HepG2 (cell line): ENCODE results near the gene LIN28B. TPM values are rescaled to one million over a fixed set of nuclear protein-coding genes. Genes with fewer than 3 reads are reported as not detected.
A peak's percentile ranks its signal among the peaks of the same experiment; 100 is the strongest.

Experiments
- ATAC-seq: fragments of 200-7000 bp; cut with Tn5 transposase; 3 replicates; pipeline ENCODE4 v1.9.1; 2020; ENCODE audit warnings: mild to moderate bottlenecking, moderate library complexity
- BruUV-seq: library from RNA; stranded (reverse); fragments of 400-500 nt; replicated peaks from 2 replicates; lab custom pipeline; 2021; lab: Mats Ljungman, UMichigan
- CTCF ChIA-PET: fragments of 300-600 bp; formaldehyde crosslinking; extraction: SDS; loops from one replicate; lab custom pipeline; 2021; ENCODE audit warnings: low total read pairs, inconsistent platforms, low intra/inter-chr PET ratio; lab: Yijun Ruan, JAX
- POLR2A ChIA-PET: fragments of 350-600 bp; sonication (Branson Sonifier 250); formaldehyde crosslinking; loops from one replicate; lab custom pipeline; 2020; ENCODE audit warnings: antibody characterized with exemption, inconsistent platforms; lab: Yijun Ruan, JAX
- DNase-seq: peaks from one replicate; pipeline ENCODE4 v3.0.0-alpha.2; 2015; ENCODE audit warnings: low spot score
- FAIRE-seq: peaks from 3 replicates; lab custom pipeline; 2011; peaks lifted over from hg19 to GRCh38; lab: Jason Lieb, UNC
- H2AFZ ChIP-seq: one replicate; pipeline ENCODE4 v1.6.1; 2011; ENCODE audit warnings: low read length, inconsistent platforms
- H3K27ac ChIP-seq: fragments of 300-600 bp; 3 replicates; pipeline ENCODE4 v1.8.0; 2011; ENCODE audit warnings: mixed run types, mild to moderate bottlenecking, mixed read lengths, low read length, inconsistent platforms; ENCODE audit not compliant: insufficient read depth; ENCODE audit errors: extremely low read length
- H3K27me3 ChIP-seq, 2 experiments: fragments of 200-600 bp in 1 of 2; 2 replicates in 1 of 2; 3 replicates in 1 of 2; pipeline versions ENCODE4 v1.6.0 to v1.8.0; 2011; ENCODE audit warnings: low read length in 2 of 2, mild to moderate bottlenecking in 2 of 2, moderate library complexity in 2 of 2, inconsistent platforms in 1 of 2; ENCODE audit not compliant: insufficient read depth in 2 of 2, control insufficient read depth in 1 of 2
- H3K36me3 ChIP-seq, 2 experiments: fragments of 200-600 bp in 1 of 2; replicated peaks in 1 of 2; 2 replicates in 1 of 2; 3 replicates in 1 of 2; pipeline versions ENCODE4 v1.5.1 to v1.8.0; 2011; ENCODE audit warnings: low read length in 2 of 2, inconsistent platforms in 1 of 2; ENCODE audit not compliant: insufficient read depth in 2 of 2, control insufficient read depth in 1 of 2
- H3K4me1 ChIP-seq: 2 replicates; pipeline ENCODE4 v1.5.1; 2012; ENCODE audit warnings: low read length, inconsistent platforms; ENCODE audit not compliant: insufficient read depth
- H3K4me2 ChIP-seq: 2 replicates; pipeline ENCODE4 v1.6.0; 2011; ENCODE audit warnings: low read depth, low read length, inconsistent platforms
- H3K4me3 ChIP-seq, 3 experiments: fragments of 200-600 bp in 1 of 3; sonication (generic), shearing (Covaris generic) in 1 of 3; replicated peaks in 1 of 3; 2 replicates each; pipeline ENCODE4 v1.5.1; 2011 to 2016; ENCODE audit warnings: low read length in 3 of 3, inconsistent platforms in 2 of 3, low read depth in 2 of 3, mild to moderate bottlenecking in 2 of 3, control low read depth in 1 of 3, mixed read lengths in 1 of 3; ENCODE audit not compliant: insufficient read depth in 1 of 3
- H3K79me2 ChIP-seq: one replicate; pipeline ENCODE4 v1.6.1; 2011; ENCODE audit warnings: low read length, inconsistent platforms; ENCODE audit not compliant: insufficient read depth
- H3K9ac ChIP-seq: 2 replicates; pipeline ENCODE4 v1.6.0; 2011; ENCODE audit warnings: mild to moderate bottlenecking, low read depth, low read length, inconsistent platforms; ENCODE audit not compliant: insufficient read depth
- H3K9me3 ChIP-seq: 2 replicates; pipeline ENCODE4 v1.5.1; 2012; ENCODE audit warnings: mild to moderate bottlenecking, low read length
- H4K20me1 ChIP-seq: 2 replicates; pipeline ENCODE4 v1.6.0; 2011; ENCODE audit warnings: inconsistent platforms, mild to moderate bottlenecking, low read length, moderate library complexity; ENCODE audit not compliant: insufficient read depth
- CTCF ChIP-seq: sonication (generic); formaldehyde crosslinking; IDR thresholded peaks from 2 replicates; pipeline ENCODE4 v1.5.0; 2020; ENCODE audit warnings: mild to moderate bottlenecking, missing genetic modification reagents, moderate library complexity
- GFI1 ChIP-seq: sonication (generic); formaldehyde crosslinking; IDR thresholded peaks from 2 replicates; pipeline ENCODE4 v1.5.0; 2020; ENCODE audit warnings: missing genetic modification reagents, mild to moderate bottlenecking, borderline replicate concordance
- JUN ChIP-seq: sonication (generic); formaldehyde crosslinking; IDR thresholded peaks from 2 replicates; pipeline ENCODE4 v1.4.0; 2020; ENCODE audit warnings: mild to moderate bottlenecking, missing genetic modification reagents
- NFE2L1 ChIP-seq: sonication (generic); formaldehyde crosslinking; IDR thresholded peaks from 2 replicates; pipeline ENCODE4 v1.4.0; 2020; ENCODE audit warnings: missing genetic modification reagents, mild to moderate bottlenecking, borderline replicate concordance
- ZNF510 ChIP-seq: sonication (generic); formaldehyde crosslinking; IDR thresholded peaks from 2 replicates; pipeline ENCODE4 v1.4.0; 2020; ENCODE audit warnings: low read depth, mild to moderate bottlenecking, missing genetic modification reagents
- WGBS: methylation state at CpG from one replicate; pipeline ENCODE4 v1.1.6; 2017; ENCODE audit warnings: low lambda C conversion rate; 5-methylcytosine and 5-hydroxymethylcytosine counted together
- in situ Hi-C: cut with HindIII; loops from 2 replicates; pipeline ENCODE4 v1.10.0; 2017; ENCODE audit warnings: low pct_unique_long_range_greater_than_20kb; ENCODE audit not compliant: extremely low pct_ligation_motif_present
- intact Hi-C: fragments of 100-400 bp; cut with micrococcal nuclease; formaldehyde crosslinking; loops from one replicate; pipeline ENCODE4 v1.10.0; 2022; ENCODE audit not compliant: unreplicated experiment
- polyA plus RNA-seq, 8 experiments: library from polyadenylated mRNA; depleted of rRNA in 3 of 8; stranded (reverse) in 7 of 8; unstranded in 1 of 8; fragments of >200 nt; fragmentation: Illumina TruSeq in 4 of 8; extraction: Trizol in 4 of 8; gene quantifications; 2 replicates each; pipeline versions ENCODE4 v1.2.1 to v1.2.3, GENCODE V29; 2011 to 2016; ENCODE audit warnings: low read depth in 4 of 8, missing spikeins in 1 of 8, mixed read lengths in 1 of 8; ENCODE audit not compliant: insufficient read depth in 1 of 8
- total RNA-seq, 5 experiments: library from RNA; depleted of rRNA; stranded (reverse); fragments of >200 nt; fragmentation: Illumina TruSeq; extraction: Trizol; gene quantifications; 2 replicates each; pipeline ENCODE4 v1.2.3, GENCODE V29; 2016; ENCODE audit warnings: low read depth in 1 of 5
- TF ChIP-seq, protein P1 (sequence below): sonication (generic); formaldehyde crosslinking; IDR thresholded peaks from 2 replicates; pipeline ENCODE4 v1.5.0; 2020; ENCODE audit warnings: mild to moderate bottlenecking, missing genetic modification reagents, borderline replicate concordance
- TF ChIP-seq, protein P2 (sequence below): sonication (generic); formaldehyde crosslinking; IDR thresholded peaks from 2 replicates; pipeline ENCODE4 v1.5.1; 2020; ENCODE audit warnings: missing genetic modification reagents, mild to moderate bottlenecking, borderline replicate concordance
- TF ChIP-seq, protein P3 (sequence below): IDR thresholded peaks from 2 replicates; pipeline ENCODE4 v1.6.1; 2016; ENCODE audit warnings: low read depth

Gene LIN28B
- total and polyA plus RNA-seq, 2 of the 13 experiments (the other 11 are each of a cell fraction or from before 2014, with no cell fraction given) = 14.5 to 56.8 TPM

DNA sequence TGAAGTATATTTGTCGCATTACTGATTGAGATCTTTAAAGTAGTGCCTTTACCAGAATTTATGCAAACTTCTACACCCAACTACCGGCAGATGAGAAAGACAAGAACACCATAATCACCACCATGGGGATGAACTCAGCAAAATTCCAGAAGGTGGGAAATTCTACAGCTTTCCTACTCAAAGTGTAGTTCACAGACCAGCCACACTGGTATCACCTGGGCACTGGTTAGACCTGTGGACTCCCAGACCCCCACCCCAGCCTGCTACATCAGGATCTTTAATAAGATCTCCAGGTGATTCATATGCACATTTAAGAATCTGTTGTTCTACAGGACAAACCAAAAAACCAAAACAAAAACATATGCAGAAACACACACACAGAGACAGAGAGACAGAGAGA, 155.0 kb downstream of the LIN28B start (continued):
- TF ChIP-seq JUN (CRISPR knock-in tag) (no peak), ZNF510 (CRISPR knock-in tag) (no peak), GFI1 (CRISPR knock-in tag) (no peak)
- TF ChIP-seq, protein P1, sequence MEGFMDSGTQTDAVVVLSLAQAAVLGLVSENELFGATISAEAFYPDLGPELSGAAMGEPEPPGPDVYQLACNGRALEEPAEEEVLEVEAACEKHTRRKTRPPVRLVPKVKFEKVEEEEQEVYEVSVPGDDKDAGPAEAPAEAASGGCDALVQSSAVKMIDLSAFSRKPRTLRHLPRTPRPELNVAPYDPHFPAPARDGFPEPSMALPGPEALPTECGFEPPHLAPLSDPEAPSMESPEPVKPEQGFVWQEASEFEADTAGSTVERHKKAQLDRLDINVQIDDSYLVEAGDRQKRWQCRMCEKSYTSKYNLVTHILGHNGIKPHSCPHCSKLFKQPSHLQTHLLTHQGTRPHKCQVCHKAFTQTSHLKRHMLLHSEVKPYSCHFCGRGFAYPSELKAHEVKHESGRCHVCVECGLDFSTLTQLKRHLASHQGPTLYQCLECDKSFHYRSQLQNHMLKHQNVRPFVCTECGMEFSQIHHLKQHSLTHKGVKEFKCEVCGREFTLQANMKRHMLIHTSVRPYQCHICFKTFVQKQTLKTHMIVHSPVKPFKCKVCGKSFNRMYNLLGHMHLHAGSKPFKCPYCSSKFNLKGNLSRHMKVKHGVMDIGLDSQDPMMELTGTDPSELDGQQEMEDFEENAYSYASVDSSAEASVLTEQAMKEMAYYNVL = no peak
- TF ChIP-seq, protein P2, sequence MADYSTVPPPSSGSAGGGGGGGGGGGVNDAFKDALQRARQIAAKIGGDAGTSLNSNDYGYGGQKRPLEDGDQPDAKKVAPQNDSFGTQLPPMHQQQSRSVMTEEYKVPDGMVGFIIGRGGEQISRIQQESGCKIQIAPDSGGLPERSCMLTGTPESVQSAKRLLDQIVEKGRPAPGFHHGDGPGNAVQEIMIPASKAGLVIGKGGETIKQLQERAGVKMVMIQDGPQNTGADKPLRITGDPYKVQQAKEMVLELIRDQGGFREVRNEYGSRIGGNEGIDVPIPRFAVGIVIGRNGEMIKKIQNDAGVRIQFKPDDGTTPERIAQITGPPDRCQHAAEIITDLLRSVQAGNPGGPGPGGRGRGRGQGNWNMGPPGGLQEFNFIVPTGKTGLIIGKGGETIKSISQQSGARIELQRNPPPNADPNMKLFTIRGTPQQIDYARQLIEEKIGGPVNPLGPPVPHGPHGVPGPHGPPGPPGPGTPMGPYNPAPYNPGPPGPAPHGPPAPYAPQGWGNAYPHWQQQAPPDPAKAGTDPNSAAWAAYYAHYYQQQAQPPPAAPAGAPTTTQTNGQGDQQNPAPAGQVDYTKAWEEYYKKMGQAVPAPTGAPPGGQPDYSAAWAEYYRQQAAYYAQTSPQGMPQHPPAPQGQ (CRISPR knock-in tag) = no peak

DNA sequence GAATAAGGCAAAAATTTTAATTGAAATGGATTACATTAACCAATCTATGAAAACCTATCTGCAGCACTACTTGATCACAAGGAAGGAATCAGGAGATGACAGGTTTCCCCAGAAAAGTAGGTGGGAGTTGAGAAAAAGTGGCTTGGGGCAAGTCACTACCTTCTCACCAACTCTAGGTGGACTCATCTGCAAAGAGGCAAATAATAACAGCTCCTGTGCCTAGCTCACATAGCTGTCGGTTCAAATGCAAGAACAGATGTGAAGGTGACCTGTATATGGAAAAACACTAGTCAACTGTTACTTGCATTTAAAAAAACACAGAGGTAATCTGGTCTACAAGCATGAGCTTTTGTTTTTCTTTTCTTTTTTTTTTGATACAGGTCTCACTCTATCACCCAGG, 155.7 kb downstream of the LIN28B start:
- H3K9me3 ChIP-seq = no peaks in the 10 kb centered on the region
- FAIRE-seq (no peak), ATAC-seq (no peak; the same call in 2 of the 3 replicates), DNase-seq (no peak)
- H3K4me1 ChIP-seq = no peaks in the 10 kb centered on the region
- H3K9ac ChIP-seq = no peak overlapping the region
- no TSS peak for BruUV-seq
- no peaks in the 10 kb centered on the region for H4K20me1 ChIP-seq
- ChIA-PET POLR2A (no interaction called here), CTCF (no interaction called here)
- intact Hi-C loops = no loop called here
- H3K36me3 ChIP-seq = no peaks in the 10 kb centered on the region
- in situ Hi-C loops = no loop called here
- H3K27ac ChIP-seq = no peak overlapping the region
- no peaks in the 10 kb centered on the region for H3K27me3 ChIP-seq
- 60% methylated on average over 1 of the region's 1 CpG for WGBS
- H3K4me2 ChIP-seq = no peak overlapping the region
- no peaks in the 10 kb centered on the region for H3K79me2 ChIP-seq
- no peak overlapping the region for H3K4me3 ChIP-seq
- no peak for TF ChIP-seq NFE2L1 (CRISPR knock-in tag)
- TF ChIP-seq, protein P3, sequence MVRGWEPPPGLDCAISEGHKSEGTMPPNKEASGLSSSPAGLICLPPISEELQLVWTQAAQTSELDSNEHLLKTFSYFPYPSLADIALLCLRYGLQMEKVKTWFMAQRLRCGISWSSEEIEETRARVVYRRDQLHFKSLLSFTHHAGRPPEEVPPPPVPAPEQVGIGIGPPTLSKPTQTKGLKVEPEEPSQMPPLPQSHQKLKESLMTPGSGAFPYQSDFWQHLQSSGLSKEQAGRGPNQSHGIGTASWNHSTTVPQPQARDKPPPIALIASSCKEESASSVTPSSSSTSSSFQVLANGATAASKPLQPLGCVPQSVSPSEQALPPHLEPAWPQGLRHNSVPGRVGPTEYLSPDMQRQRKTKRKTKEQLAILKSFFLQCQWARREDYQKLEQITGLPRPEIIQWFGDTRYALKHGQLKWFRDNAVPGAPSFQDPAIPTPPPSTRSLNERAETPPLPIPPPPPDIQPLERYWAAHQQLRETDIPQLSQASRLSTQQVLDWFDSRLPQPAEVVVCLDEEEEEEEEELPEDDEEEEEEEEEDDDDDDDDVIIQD (CRISPR knock-in tag) = no peak
- TF ChIP-seq CTCF (CRISPR knock-in tag) = 0 out of 2 replicates have a peak, but pooled peaks have one; percentile 6
- H2AFZ ChIP-seq = no peak overlapping the region
